GM12878 (cell line): ENCODE measurements around the gene THAP3. TPM values are rescaled to one million over a fixed set of nuclear protein-coding genes. Genes with fewer than 3 reads are reported as not detected.

Source experiments
- ATF3 ChIP-seq: IDR thresholded peaks from 2 replicates; pipeline ENCODE4 v1.6.1; 2011; ENCODE audit warnings: low read depth, mild to moderate bottlenecking, low read length, moderate library complexity, borderline replicate concordance; ENCODE audit errors: extremely low read depth
- CHD1 ChIP-seq: IDR thresholded peaks from 2 replicates; pipeline ENCODE4 v1.6.1; 2012; ENCODE audit warnings: low read depth, low read length, improper control_type of control experiment
- CREB1 ChIP-seq: IDR thresholded peaks from 2 replicates; pipeline ENCODE4 v1.6.1; 2012; ENCODE audit warnings: low read depth, mild to moderate bottlenecking, inconsistent platforms
- ETV6 ChIP-seq, 2 experiments: fragments of 450-650 bp in 1 of 2; IDR thresholded peaks in 1 of 2; conservative IDR thresholded peaks in 1 of 2; 2 replicates each; pipeline ENCODE4 v1.6.1; 2014; ENCODE audit warnings: antibody characterized with exemption in 1 of 2, borderline replicate concordance in 1 of 2, low read depth in 1 of 2, mild to moderate bottlenecking in 1 of 2, moderate library complexity in 1 of 2
- GATAD2B ChIP-seq: fragments of 450-650 bp; conservative IDR thresholded peaks from 2 replicates; pipeline ENCODE4 v1.6.1; 2017; ENCODE audit warnings: low read depth, mild to moderate bottlenecking, moderate library complexity
- HDAC6 ChIP-seq: fragments of 200-600 bp; sonication (generic); IDR thresholded peaks from one replicate; pipeline ENCODE4 v1.8.0; 2017; ENCODE audit warnings: antibody characterized with exemption; ENCODE audit not compliant: unreplicated experiment
- IRF3 ChIP-seq: fragments of 450-650 bp; IDR thresholded peaks from 2 replicates; pipeline ENCODE4 v1.6.1; 2014; ENCODE audit warnings: mild to moderate bottlenecking
- KLF5 ChIP-seq: fragments of 450-650 bp; IDR thresholded peaks from 2 replicates; pipeline ENCODE4 v1.6.1; 2014; ENCODE audit warnings: mild to moderate bottlenecking; ENCODE audit not compliant: partially characterized antibody
- MEF2A ChIP-seq: IDR thresholded peaks from 2 replicates; pipeline ENCODE4 v1.6.1; 2011; ENCODE audit warnings: low read depth, mild to moderate bottlenecking, low read length, moderate library complexity; ENCODE audit not compliant: insufficient read depth
- MLLT1 ChIP-seq: fragments of 450-650 bp; IDR thresholded peaks from 2 replicates; pipeline ENCODE4 v1.6.1; 2016; ENCODE audit warnings: mild to moderate bottlenecking
- MTA2 ChIP-seq: fragments of 450-650 bp; IDR thresholded peaks from 2 replicates; pipeline ENCODE4 v1.6.1; 2016; ENCODE audit warnings: low read depth, mild to moderate bottlenecking, moderate library complexity
- NFIC ChIP-seq: IDR thresholded peaks from 2 replicates; pipeline ENCODE4 v1.6.1; 2012; ENCODE audit warnings: low read depth, mild to moderate bottlenecking, inconsistent platforms, low read length, moderate library complexity
- NFXL1 ChIP-seq: fragments of 450-650 bp; IDR thresholded peaks from 2 replicates; pipeline ENCODE4 v1.6.1; 2017; ENCODE audit warnings: antibody characterized with exemption, mild to moderate bottlenecking, borderline replicate concordance
- NFYA ChIP-seq: IDR thresholded peaks from 2 replicates; pipeline ENCODE4 v1.6.1; 2011; ENCODE audit warnings: low read depth, mild to moderate bottlenecking, low read length, improper control_type of control experiment, borderline replicate concordance
- NRF1 ChIP-seq: conservative IDR thresholded peaks from 2 replicates; pipeline ENCODE4 v1.6.1; 2011; ENCODE audit warnings: mild to moderate bottlenecking, low read depth, low read length, improper control_type of control experiment
- POLR2A ChIP-seq: IDR thresholded peaks from 2 replicates; pipeline ENCODE4 v1.6.1; 2011; ENCODE audit warnings: low read depth, mild to moderate bottlenecking, low read length
- USF1 ChIP-seq: IDR thresholded peaks from 2 replicates; pipeline ENCODE4 v1.6.1; 2011; ENCODE audit warnings: borderline replicate concordance, low read depth, mild to moderate bottlenecking, moderate library complexity, mixed read lengths, low read length; ENCODE audit not compliant: insufficient read depth; ENCODE audit errors: extremely low read length
- WRNIP1 ChIP-seq: IDR thresholded peaks from 2 replicates; pipeline ENCODE4 v1.6.1; 2011; ENCODE audit warnings: low read depth, low read length, improper control_type of control experiment, borderline replicate concordance
- ZBED1 ChIP-seq: IDR thresholded peaks from 2 replicates; pipeline ENCODE4 v1.6.1; 2016; ENCODE audit warnings: borderline replicate concordance
- ZNF384 ChIP-seq: IDR thresholded peaks from 2 replicates; pipeline ENCODE4 v1.6.1; 2012; ENCODE audit warnings: low read depth, mild to moderate bottlenecking, low read length, improper control_type of control experiment, borderline replicate concordance
- polyA plus RNA-seq, 11 experiments: library from polyadenylated mRNA; depleted of rRNA in 4 of 11; unstranded in 6 of 11; stranded (reverse) in 5 of 11; fragments of >200 nt; fragmentation: Nextera tagmentation in 4 of 11; fragmentation: Illumina TruSeq in 1 of 11; extraction: Ambion mirVana in 4 of 11; extraction: Trizol in 1 of 11; gene quantifications; 1 replicate in 1 of 11; 2 replicates in 10 of 11; pipeline versions ENCODE4 v1.2.1 to v1.2.3, GENCODE V29; 2011 to 2016; ENCODE audit warnings: inconsistent platforms in 2 of 11, missing spikeins in 2 of 11, low read depth in 1 of 11
- total RNA-seq, 4 experiments: library from RNA; depleted of rRNA in 3 of 4; stranded (reverse); fragments of >200 nt in 3 of 4; fragmentation: Illumina TruSeq in 1 of 4; extraction: Trizol in 1 of 4; gene quantifications; 2 replicates each; pipeline versions ENCODE4 v1.2.1 to v1.2.3, GENCODE V29; 2013 to 2021

Gene THAP3
- total and polyA plus RNA-seq, 10 of the 15 experiments (the other 5 are each of a cell fraction or from before 2014, with no cell fraction given): 1.5 to 19.5 (median 11.9) TPM

DNA sequence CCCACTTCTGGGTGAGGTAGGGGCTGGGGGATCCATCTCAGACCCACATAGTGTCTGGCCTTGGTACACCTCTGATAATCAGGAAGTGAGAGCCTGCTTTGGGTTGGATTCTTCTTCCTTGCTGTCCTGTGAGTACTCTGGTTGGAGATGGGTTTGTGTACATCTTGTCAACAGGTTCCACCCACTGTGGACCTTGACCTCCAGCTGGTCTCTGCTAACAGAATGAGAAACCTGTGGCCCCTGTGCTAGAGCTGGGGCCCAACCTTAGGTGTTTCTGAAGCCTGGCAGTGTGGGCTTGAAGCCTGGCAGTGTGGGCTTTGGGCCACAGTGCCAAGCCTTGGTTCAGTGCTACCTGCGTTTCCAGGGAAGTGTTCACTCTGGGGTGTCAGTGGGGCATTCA, 42.3 kb upstream of the THAP3 start (continued):
- TF ChIP-seq ETV6 (conservative IDR thresholded peaks at IDR 0.05 in 1 of 2, IDR thresholded peaks at IDR 0.05 in 1 of 2; ENCODE audit: borderline replicate concordance in 1 of 2, low read depth in 1 of 2) (no peak), NFXL1 (no peak), NFYA (no peak), CREB1 (no peak), MLLT1 (no peak), NFIC (no peak), ZNF384 (no peak), HDAC6 (no peak), GATAD2B (no peak), IRF3 (no peak), WRNIP1 (no peak), KLF5 (no peak), CHD1 (no peak), USF1 (no peak), MEF2A (no peak), POLR2A (no peak), NRF1 (no peak), ZBED1 (no peak), MTA2 (peak; percentile 19; the same call in 1 of the 2 replicates), ATF3 (no peak)
